ENCODE measurements around the gene LDLR.

DNA sequence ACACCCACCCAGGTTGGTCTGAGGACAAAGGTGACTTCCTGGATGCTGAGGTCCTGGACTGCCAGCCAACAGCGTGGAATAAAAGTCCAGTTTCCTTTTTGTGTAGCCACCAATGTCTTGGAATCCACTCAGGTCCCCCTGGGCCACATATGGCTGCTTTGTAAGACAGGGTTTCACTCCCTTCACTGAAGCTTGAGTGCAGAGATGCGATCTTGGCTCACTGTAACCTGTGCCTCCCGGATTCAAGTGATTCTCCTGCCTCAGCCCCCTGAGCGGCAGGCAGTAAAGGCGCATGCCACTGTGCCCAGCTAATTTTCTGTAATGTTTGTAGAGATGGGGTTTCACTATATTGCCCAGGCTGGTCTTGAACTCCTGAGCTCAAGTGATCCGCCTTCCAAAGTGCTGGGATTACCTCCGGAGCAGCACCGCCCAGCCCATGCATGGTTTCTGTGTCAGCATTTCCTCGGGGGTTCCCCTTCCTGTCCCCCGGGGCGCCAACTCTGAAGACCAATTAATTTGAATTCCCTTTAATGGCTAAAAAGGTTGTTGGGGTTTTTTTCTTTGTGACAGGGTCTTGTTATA, 90.5 kb downstream of the LDLR start:
- TF ChIP-seq, protein P1, sequence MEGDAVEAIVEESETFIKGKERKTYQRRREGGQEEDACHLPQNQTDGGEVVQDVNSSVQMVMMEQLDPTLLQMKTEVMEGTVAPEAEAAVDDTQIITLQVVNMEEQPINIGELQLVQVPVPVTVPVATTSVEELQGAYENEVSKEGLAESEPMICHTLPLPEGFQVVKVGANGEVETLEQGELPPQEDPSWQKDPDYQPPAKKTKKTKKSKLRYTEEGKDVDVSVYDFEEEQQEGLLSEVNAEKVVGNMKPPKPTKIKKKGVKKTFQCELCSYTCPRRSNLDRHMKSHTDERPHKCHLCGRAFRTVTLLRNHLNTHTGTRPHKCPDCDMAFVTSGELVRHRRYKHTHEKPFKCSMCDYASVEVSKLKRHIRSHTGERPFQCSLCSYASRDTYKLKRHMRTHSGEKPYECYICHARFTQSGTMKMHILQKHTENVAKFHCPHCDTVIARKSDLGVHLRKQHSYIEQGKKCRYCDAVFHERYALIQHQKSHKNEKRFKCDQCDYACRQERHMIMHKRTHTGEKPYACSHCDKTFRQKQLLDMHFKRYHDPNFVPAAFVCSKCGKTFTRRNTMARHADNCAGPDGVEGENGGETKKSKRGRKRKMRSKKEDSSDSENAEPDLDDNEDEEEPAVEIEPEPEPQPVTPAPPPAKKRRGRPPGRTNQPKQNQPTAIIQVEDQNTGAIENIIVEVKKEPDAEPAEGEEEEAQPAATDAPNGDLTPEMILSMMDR (IDR thresholded peaks at IDR 0.05): no peak
- no peak for TF ChIP-seq POLR2A (IDR thresholded peaks at IDR 0.05)

All from heart left ventricle (tissue), 13 donors.